Stimulated activated CD8-positive, alpha-beta memory T cell treated with anti-CD3 and anti-CD28 coated beads, Interleukin-12 subunit alpha, Interleukin-12 subunit beta, amount 100 ng/mL, for 24 hours (primary cell): ENCODE measurements around the gene GATAD2B.
"Not testable (repeated sequence)": the region's sequence is repeated elsewhere in the genome, so short reads cannot be mapped to it uniquely, and the experiment has no call there.

ENCODE experiments used
- DNase-seq: peaks from one replicate; pipeline ENCODE4 v3.0.0-alpha.2; 2020; ENCODE audit errors: extremely low read depth

Gene GATAD2B

DNA sequence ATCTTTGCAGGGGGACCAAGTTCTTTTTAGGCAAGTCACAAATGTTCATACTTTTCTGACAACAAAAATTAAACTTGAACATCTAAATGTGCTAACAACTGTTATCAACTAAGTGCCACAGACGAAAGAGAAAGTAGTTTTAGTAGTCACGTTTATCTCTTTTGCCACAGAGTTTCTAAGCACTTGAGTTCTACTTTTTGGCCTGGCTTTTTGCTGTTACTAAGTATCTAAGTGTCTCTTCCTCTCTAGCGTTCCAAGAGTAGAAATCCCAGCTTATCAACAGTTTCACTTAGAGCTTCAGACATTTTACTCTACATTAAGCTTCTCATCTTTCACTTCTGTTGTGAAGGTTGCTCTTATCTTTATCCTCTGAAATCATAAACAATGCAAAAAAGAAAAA, 34.2 kb downstream of the GATAD2B start:
- no peak for DNase-seq

DNA sequence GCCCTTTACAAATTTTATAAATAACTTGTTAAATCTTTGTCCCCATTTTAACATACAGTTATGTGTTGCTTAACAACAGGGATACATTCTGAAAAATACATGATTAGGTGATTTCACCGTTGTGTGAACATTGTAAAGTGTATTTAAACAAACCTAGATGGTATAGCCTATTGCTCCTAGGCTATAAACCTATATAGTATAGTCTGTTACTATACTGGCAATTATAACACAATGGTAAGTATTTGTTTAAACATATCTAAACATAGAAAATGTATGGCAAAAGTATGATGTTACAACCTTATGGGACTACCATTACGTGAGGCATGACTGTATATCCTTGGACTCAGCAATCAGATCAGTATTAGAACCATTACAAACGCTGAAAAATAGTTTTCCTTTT, 36.6 kb downstream of the GATAD2B start:
- DNase-seq, result no peak

DNA sequence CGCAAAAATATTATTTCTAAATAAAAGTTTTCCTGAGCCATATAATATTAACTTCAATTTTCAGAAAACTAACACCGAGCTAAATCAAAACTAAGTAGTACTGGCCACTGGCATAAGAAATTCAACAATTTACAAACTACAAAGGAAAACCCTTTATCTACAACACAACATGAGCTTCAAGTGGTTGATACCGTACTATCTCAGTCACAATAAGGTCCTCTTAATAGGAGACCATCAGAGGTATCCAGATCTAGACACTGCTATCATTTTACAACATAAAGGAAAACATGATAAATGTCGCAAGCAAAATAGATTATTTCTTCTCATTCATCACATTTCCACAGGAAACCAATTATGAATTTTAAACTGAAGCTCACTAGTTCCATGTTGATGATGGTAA, 39.5 kb downstream of the GATAD2B start:
- DNase-seq, result no peak

DNA sequence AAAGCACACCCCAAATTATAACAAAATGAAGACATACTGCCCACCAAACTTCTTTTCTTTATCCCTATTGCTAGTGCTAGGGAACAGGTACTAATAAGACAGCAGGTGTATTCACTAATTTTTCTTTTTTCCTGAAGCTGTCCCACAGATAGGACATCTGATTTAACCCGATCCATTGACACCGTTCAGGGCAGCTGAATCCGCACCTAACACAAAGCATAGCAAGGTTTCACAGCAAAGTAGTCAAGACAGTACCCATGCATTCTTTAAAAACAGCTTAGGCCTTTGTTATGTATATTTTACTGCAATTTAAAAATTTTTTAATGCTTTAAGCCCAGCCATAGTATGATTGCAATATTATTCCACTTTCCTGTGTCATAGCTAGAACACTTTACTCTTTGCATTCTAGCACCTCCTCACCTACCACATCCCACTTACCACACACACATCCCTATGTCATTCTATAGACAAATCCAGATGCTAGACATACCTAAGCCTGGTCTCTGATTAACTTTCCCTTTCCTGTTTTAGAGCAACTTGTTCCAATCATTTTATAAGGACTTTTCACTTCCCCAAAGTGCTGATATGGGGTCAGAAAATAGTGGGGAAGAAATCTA, 40.4 kb downstream of the GATAD2B start:
- DNase-seq, result no peak

GRCh38 chr1:153881751-153882150, 41.0 kb downstream of the GATAD2B start:
- DNase-seq, result no peak

GRCh38 chr1:153880962-153881361, 41.8 kb downstream of the GATAD2B start:
- DNase-seq, result peak; percentile 5

GRCh38 chr1:153880024-153880423, 42.7 kb downstream of the GATAD2B start:
- no peak for DNase-seq

- DNase-seq, result no peak
Measured at GRCh38 chr1:153877112-153877511, 45.7 kb downstream of the GATAD2B start.

- DNase-seq, result no peak
Measured at GRCh38 chr1:153872934-153873333, 49.8 kb downstream of the GATAD2B start.

GRCh38 chr1:153872331-153872730, 50.4 kb downstream of the GATAD2B start:
- no peak for DNase-seq

- DNase-seq, result no peak
Measured at GRCh38 chr1:153869486-153869885, 53.3 kb downstream of the GATAD2B start.

- DNase-seq, result no peak
Measured at GRCh38 chr1:153866045-153866850, 56.5 kb downstream of the GATAD2B start.

GRCh38 chr1:153860285-153860684, 62.5 kb downstream of the GATAD2B start:
- no peak for DNase-seq

DNA sequence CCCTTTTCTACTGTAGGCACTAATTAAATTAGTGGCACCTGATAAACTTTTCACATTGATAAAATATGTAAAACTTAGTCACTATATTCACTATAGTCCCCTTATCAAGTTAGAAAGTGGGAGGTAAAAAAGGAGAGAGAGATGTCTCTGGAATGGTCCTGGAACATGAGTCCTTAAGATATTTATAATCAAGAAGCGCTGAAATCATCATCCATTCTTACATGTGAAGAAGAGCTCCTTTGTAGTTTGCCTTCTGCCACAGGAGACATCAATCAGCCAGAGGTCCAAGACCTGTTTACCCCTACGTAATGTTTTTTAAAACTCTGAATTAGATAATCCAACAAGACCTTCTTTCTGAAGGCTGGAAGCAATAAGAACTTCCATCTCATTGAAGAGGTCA, 65.3 kb downstream of the GATAD2B start:
- no peak for DNase-seq

DNA sequence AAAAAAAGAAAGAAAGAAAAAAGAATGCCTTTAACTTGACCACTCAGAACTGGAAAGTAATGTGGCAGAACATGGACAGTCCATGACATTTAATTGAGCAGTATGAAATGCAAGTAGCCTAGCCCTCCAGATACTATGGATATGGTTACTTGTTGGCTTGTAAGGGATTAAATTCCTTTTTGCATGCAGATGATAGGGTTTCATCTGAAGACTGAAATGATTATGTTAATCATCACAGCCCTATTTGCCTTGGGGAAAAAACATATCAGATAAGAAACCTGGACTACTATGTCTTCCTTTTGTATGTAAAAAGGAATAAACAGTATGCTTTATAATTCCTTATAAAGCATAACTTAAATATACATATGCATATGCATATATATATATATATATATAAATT, 66.0 kb downstream of the GATAD2B start:
- no peak for DNase-seq

GRCh38 chr1:153852170-153852569, 70.6 kb downstream of the GATAD2B start:
- DNase-seq, result no peak

GRCh38 chr1:153849487-153850185, 73.1 kb downstream of the GATAD2B start:
- DNase-seq, result no peak

DNA sequence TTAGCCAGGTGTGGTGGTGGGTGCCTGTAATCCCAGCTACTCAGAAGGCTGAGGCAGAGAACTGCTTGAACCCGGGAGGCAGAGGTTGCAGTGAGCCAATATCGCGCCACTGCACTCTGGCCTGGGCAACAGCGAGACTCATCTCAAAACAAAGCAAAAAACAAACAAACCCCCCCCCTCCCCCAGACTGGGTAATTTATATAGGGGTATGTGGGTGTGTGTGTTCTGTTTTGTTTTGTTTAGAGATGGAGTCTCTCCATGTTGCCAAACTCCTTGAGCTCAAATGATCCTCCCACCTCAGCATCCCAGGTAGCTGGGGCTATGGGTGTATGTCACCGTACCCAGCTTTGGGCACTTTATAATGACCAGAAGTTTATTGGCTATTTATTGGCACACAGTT, 74.0 kb downstream of the GATAD2B start:
- DNase-seq, result no peak

DNA sequence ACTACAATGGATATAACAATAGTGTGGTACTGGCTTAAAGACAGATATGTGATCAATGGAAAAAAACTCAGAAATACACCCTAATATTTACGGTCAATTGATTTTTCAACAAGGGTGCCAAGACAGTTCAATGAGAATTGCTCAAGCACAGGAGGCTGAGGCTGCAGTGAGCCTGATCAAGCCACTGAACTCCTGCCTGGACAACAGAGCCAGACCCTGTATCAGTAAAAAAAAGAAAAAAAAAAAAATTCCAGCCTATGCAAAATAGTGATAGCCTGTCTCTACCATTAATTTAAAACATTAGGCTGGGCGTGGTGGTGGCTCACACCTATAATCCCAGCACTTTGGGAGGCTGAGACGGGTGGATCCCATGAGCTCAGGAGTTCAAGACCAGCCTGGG, 77.6 kb downstream of the GATAD2B start:
- no peak for DNase-seq

DNA sequence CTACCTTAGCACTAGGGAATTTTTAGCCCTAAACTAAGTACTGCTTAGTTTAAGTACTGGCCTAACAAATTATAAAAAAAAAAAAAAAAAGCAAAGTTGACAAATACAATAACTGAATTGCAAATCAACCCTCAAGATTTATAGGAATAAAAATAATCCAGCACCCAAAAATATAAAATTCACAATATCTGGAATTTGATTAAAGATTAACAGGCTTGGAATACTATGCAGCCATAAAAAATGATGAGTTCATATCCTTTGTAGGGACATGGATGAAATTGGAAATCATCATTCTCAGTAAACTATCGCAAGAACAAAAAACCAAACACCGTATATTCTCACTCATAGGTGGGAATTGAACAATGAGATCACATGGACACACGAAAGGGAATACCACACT, 78.4 kb downstream of the GATAD2B start:
- not testable (repeated sequence) for DNase-seq

DNA sequence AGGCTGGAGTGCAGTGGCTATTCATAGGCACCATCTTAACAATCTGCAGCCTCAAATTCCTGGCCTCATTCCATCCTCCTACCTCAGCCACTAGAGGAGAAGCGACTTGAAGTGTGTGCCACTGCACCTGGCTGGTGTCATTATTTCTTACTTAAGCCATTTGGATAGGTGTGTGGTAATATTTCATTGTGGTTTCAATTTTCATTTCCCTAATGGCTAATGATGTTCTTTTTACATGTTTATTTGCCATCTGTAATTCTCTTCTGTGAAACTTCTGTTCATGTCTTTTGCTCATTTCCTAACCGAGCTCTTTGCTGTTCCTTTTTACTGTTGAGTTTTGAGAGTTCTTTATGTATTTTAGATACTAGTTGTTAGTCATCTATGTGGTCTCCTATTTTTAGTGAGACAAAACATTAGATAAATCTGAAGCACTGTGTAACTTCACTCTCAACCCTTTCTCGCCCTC, 80.7 kb downstream of the GATAD2B start:
- DNase-seq, result no peak

DNA sequence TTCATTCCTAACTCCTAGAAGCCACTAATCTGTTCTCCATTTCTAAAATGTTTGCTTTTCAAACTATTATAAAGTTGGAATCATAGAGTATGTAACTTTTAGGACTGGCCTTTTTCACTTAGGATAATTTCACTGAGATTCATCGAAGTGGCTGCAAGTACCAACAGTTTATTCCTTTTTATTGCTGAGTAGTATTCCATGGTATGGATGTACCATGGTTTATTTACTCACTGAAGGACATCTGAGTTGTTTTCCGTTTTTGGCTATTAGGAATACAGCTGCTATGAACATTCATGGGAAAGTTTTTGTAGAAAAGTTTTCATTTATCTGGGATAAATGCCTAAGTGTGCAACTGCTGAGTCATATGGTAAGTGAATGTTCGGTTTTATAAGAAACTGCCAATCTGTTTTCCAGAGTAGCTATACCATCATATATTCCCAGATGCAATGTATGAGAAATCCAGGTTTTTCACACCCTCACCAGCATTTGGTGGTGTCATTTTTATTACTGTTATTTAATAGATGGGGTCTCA, 81.2 kb downstream of the GATAD2B start:
- DNase-seq, result no peak

GRCh38 chr1:153840774-153841173, 82.0 kb downstream of the GATAD2B start:
- not testable (repeated sequence) for DNase-seq
